IPS-NIHi11 (cell line): Measurements from ENCODE around the gene INTS6.

ENCODE experiments used
- DNase-seq: peaks from one replicate; pipeline ENCODE4 v3.0.0; 2012; ENCODE audit warnings: mixed read lengths, low spot score

Gene INTS6

DNA sequence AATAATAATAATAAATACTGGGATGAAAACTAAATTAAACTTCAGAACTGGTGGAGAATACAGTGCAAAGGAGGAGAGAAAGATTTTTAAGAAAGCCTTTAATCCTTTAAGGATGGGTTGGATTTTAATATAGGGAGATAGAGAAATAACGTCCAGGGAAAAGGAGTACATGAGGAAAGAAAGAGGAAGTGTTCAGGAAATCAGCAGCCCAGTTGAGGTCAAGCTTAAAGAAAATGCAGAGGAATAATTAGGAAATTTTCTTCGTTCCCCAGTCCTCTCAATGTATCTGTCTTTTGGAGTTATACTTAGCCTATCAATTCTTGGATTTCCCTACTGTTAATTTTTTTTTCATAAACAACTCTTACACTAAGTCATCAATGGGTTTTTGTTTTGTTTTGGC, 47.7 kb downstream of the INTS6 start:
- DNase-seq = no peak

DNA sequence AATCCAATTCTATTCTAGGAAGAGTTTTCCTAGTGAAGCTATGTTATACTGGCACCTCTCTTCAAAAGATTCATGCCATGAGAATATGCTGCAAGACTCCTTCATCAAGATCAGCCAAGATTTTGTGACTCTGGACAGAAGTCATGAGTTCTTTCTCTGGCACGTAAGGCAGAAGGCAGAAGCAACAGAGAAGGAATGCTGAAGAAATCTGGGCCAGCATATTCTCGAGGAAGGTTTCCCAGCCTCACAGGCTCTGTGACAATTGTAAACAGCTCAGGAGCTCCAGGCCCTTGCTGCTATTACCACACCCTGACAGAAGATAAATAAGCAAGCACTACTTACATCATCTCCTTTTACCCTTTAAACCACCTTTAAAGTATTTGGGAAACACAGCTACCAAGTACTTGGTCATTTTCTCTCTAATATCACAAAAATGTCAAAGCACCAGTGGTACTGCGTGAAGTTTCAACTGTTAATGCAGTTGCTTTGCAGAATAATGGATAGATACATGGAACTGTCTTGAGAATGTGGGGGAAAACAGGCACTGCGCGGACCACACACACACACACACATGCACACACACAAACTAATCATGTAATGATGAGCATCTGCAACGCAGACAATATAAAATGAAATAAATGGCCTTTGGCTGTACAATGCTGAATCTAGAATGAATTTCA, 55.4 kb downstream of the INTS6 start:
- DNase-seq = peak; percentile 12

DNA sequence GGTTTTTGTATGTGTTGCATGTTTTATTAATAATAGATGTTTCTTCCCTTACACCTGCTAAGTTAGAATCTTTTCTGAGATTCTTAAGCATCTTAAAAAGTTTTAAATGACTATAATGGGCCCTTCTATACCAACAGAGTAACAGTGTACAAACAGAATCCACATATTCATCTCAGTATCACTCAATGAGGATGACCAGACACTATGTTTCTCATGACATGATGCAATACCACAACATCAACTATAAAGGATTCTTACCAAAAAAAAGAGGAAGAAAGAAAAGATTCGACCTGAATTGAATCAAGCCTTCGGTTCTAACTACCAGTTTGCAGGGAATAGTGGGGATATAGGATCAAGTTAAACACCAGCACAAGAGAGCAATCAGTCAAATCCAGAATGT, 56.5 kb downstream of the INTS6 start:
- no peak for DNase-seq

DNA sequence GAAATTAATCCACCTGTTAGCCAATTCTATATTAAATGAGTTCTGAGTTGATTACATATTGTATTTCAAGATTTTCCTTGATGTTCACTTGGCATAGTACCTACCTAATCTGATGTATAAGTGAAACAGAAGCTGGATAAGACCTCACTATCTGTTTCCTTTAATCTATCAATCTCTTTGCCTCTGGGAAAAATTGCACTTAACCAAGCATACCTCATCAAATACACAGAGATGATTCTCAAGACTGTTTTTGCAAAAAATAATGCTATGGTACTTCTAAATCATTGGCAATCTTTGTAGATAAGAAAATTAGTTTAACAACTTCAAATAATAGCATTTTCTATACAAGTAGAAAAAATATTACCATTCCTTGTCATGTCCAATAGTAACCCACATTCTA, 58.1 kb downstream of the INTS6 start:
- DNase-seq = no peak

DNA sequence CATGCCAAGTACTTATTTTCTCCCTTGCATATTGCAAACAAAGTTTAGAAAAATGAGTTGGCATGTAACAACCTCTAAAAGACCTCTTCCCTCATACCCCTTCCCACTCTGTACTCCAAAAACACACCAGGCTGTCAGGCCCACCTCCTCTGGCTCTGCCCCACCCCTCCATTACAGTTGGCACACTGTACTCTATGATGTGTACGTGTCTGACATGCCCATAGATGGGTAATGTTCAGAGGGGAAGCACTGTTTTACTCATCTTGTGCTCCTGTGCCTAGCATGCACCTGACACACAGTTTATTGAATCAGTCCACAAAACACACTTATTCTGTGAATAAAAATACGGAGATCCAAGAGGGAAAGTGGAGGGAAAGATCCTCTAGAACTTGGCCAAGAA, 67.7 kb downstream of the INTS6 start:
- DNase-seq = no peak

DNA sequence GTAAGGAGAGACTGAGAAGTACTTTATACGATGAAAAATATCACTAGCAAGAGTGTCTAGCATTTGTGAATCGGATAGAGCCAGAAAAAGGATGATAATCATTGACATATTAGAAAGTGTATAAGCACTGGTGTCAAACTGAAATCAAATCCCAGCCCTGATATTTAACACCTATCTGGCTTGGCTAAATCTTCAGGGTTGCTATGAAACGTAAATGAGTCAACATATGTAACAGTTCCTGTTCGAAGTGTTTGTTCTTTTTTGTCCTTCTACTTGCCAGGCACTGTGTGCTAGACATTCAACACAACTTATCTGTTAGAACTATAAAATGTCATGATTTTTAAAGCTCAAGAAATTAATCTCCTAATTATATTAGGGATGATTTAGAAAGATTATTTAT, 72.6 kb downstream of the INTS6 start:
- DNase-seq = no peak

DNA sequence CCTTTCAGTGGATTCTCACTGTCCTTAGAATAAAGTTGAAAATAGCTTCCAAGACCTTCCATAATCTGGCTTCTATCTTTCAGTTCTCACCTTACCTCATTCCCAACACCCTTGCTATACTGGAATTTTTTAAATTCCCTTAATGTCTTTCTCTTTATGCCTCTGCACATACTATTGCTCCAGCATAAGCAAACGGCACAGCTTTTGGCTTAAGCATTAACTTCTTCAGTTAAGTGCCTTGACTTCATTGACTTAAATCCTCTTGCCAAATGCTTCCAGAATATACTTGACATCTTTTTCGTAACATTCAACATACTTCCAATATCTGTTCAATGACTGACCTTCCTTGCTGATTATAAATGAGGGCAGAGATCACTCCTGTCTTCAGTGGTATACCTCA, 79.4 kb downstream of the INTS6 start:
- no peak for DNase-seq

DNA sequence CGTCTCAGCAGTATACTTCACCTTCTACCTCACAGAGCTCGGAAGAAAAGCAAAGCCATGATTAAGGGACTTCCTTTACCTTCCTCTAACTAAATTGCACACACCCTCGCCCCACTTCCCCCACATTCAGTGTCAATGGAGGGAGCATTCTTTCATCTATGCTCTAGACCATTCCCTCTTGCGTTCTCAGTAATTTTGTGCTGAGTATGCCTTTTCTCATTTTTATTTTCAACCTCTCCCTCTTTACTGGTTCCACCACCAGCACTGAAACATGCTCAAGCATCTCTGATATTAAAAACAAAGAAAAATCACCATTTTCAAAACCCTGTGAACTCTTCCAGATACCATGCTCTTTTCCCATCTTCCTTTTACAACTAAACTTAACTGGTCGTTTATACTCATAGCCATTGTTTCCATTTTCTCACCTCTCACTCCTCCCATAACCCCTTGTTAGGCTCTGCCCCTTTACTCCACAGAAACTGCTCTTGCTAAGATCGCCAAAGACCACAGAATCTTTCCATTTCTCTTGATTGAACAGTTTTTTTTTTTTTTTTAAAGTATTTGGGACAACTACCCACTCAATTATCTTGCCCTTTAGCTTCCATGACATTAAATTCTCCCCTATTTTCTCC, 81.0 kb downstream of the INTS6 start:
- no peak for DNase-seq

DNA sequence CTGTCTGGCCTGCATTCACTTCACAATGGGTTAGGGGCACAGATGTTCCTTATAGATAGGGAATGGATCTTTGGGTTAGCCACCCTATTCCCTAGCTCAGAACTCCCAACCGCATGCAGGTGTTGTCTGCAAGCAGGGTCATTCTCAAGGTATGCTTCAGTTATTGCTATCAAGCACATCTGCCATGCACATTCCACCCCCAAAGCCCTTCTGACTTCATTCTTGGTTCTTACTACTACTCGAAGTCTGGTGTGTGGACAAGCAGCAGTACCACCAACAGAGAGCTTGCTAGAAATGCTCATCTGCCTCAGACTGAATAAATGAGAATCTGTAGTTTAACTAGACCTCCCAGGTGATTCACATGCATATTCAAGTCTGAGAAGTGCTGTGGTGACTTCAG, 82.0 kb downstream of the INTS6 start:
- no peak for DNase-seq

DNA sequence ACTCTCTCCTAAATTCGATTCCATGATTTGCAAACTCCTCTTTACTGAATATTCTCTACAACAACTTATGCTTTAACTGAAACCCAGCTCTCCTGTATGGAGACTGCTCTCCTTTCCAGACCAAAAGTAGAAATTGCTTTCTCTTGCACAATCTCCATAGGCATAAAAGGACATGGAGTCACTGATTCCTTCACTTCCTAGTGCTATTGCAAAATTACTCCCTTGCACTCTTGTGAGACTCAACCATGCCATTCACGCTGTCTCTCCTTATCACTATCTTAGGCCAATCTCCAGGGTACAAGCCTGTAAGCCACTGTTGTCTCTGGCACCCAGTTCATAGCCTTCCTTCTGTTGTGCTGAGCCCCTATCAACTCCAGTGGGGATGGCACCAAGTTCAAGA, 82.7 kb downstream of the INTS6 start:
- DNase-seq = no peak

DNA sequence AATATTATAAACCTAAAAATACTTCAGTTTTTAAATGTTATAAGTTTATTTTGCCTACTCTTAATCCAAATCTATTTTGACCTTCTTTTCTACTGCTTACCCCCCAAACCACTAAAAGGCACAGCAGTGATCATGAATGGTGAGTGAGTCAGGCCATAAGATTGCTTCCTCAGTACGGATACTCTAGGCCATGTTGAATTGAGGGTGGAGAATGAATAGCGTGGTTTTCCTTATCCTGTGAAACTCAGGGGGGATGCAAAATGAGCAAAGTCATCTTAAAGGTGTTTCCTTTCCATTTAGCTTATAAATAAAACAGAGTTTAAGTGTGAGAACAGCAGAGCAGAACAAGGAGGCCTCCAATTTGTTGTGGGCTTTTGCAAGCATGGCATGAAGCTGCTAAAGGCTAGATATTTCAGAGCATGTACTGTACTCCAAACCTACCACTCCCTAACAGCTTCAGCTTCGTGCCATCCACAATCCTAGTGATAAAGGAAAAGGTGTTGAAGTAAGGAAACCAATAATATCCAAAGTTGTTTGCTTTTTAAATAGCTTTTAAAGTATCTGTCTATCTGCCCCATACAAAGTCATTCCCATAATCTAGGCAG, 88.3 kb downstream of the INTS6 start:
- no peak for DNase-seq

DNA sequence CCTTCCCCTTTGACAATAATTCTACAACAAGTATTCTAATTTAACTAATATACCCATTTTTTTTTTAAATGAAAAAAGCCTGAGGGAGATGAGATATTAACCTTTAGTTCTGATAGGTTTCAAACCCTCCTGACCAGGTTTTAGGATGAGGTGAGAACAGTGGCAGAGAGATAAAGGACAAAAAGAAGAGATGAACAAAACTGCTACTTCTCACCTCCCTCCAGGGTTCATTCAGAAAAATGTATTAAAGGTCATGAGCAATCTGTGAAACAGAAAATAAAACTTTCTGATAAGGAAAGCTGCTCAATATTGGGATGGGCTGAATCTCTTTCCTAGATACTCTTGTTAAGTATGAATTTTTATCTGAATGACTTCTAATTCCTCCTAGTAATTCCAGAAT, 89.2 kb downstream of the INTS6 start:
- DNase-seq = no peak

DNA sequence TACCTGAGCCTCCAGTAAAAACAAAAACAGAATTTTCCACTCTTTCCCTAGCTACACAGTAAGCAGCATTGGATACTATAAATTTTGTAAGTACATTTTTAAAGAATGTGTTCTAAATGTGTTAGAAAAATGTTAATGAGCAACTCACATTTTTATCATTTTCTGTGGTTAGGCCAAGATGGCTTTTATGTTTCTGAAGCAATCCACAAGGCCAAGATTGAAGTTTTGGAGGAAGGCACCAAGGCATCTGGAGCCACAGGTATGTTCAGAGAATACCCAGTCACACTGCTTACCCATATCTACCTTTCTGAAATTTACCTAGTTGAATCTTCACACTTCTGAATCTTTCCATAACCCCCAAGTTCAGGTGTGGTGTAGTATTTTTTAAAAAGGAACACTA, 91.7 kb downstream of the INTS6 start:
- DNase-seq = no peak

DNA sequence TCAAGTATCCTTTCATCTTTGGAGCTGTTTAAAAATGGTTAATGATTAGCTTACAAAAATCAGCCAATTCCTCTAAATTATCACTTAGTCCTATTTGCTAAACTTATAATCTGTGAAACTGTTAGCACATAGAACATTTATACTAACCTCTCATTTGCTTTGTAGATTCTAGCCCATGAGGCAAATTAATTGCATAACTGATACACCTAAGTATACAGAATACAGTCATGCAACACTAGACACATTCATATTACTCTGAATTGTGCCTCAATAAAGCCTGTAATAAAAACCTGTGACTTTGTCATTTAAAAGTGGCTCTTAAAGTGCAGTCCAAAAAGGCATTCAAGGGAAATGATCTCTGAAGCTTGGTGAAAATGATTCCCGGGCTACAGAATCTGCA, 92.3 kb downstream of the INTS6 start:
- DNase-seq = no peak

DNA sequence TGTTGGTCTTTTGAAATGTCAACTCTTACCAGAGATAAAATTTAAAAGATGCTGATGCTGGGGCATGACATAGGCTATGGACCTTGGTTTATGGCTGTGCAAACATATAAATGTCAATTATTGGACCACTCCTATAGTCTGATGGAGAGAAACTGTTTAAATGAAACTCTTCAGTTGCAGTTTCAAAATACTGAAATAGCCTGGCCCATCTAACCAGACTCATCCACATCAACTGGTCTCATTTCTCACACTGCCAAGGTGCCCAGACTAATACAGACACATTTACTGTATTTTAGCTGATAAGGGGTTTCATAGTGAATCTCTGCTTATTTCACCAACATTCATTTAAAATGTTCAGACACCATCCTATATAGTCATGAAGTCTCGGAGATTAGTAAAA, 93.5 kb downstream of the INTS6 start:
- DNase-seq = no peak

DNA sequence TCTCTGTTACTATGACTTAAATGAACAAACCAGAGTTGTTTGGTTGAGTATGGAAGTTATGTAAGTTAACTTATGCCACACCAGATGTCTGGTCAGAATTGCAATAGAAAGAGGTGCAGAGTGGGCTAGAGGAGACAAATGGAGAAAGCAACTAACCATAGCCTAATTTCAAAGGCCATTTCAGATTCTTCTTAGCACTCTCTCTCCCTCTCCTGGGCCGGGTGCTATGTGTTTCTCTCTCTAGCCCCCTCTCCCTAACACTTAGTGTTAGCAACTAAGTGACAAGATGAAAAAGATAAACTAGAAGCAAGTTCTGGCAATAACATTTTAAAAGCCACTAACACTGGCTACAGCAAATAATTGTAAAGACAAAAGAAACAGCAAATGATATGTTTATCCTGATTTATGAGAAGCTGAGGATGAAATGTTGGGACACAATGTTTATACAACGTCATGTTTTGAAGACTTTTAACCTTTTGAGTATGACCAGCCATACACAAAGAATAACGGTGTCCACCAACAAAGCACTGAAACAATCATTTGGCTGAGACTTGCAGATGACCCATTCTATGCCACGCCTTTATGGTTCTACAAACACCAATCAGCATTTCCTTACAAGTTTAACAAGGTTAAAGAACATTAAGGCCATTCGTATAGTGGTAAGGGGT, 94.8 kb downstream of the INTS6 start:
- no peak for DNase-seq

DNA sequence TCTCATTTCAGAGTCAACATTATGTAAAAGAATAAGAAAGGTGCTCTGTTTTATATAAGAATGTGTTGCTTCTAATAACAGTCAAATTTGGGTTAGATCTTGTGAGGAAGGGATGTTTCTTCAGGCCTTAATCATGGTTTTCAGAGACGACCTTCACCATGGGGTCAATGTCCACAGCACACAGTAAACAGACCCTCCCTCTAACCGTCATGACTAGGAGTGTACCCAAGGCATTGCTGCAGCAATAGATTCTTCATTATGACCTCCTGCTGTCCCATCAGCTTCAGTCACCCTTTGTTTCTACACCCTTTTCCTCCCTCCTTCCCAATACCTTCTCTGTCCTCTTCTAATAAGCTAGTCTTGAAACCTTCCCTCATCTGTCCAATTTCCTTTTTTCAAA, 97.6 kb downstream of the INTS6 start:
- DNase-seq = no peak

DNA sequence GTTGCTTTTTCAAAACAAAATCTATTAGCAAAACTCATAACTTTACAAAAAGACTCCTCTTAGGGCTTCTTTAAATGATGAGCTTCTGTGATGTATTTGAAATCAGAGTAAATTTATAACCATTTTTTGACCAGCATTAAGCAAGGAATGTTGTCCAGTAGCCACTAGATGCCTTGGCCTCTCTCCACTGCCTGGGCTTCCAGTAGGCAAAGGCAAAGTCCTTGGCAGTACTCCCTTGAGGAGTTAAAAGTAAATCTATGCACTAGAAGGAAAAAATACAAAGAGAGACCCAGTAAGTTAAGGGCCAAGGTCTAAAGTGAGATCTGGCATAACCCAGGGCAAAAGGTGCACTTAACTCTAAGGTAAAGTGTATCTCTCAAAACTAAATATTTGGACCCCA, 103.8 kb downstream of the INTS6 start:
- DNase-seq = no peak

DNA sequence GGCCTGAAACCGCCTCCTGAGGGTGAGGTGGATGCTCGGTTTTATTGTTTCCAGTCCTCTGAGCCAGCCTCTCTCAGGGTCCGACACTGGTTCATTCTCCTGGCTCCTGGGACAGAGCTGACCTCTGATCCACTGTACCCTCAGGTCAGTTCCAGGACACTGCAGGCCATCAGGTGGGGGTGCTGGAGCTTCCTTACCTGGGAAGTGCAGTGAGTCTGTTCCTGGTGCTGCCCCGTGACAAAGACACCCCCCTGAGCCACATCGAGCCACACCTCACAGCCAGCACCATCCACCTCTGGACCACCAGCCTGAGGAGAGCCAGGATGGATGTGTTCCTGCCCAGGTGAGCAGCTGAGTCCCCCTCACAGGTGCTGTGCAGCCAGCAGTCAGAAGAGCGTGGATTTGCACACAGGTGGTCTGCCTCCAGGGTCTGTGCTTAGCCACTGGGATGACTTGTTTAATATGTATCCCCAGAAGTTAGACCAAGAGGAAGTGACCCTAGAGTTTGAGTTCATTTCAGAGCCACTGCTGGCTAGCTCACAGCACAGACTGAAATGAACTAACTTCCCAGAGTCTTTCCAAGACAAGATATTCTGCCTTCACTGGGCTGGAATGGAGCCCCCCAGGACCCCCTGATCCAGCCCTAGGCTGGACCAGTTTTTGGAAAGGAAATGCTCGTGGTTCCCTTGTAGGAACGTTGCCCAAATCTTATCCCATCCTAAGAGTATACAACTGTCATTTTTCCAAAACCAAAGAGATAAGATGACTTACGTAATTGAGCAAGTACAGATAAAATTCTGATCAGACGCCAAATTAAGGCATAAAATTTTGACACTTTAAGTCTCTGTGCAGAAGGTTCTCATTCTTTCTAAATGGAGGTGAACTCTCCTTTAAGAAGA, 104.5 kb downstream of the INTS6 start:
- no peak for DNase-seq

DNA sequence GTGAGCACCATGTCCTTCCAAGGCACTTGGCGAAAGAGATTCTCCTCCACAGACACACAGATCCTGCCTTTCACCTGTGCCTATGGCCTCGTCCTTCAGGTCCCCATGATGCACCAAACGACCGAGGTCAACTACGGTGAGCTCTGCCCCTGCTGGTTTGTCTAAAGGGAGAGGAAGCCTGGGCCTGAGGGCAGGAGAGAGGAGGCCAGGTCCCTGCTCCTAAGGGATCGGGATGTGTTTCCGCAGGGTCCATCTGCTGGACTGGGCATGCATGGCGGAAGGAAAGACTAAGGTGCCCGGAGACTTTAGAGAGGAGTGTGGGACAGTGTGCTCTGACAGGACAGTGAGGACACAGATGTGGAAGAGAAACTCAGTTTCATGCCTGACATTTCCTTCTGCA, 105.7 kb downstream of the INTS6 start:
- no peak for DNase-seq

DNA sequence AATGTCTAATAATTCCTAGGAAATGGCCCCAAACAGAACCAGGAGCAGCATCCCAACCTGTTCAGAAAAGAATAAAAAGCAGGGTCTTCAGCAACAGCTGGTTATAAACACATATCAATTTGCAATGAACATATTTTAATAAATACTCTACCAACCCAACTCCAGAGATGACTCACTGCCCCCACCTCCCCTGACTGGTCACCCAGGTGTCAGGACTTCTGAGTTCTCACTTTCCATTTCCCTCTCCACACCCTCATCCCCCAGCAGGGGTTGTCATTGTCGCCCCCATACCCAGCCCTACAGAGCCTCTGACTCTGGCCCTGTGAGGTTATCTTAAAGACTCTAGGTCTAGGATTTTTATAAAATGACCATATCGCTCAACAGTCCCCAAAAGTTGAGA, 106.4 kb downstream of the INTS6 start:
- no peak for DNase-seq

DNA sequence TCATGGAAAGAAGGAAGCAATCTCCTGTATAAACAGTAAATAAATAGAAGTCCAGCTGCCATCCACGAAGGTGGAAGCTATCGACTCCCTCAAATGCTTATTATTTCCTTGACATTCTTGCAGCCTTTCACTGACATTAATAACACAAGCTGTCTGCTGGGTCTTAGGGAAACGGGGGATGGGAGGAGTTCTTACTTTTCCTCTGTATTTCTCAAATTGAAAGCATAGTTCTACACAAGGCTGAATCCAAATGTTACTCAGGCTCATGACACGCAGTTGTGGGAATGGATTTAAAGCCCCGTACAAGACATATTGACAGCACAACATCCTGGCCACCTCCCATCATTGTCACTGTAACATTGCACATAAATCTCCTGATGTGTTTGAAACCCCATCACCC, 109.4 kb downstream of the INTS6 start:
- DNase-seq = no peak
